GM08714 (cell line): ENCODE measurements around the gene DEGS2.
"Not testable (repeated sequence)": the region's sequence is repeated elsewhere in the genome, so short reads cannot be mapped to it uniquely, and the experiment has no call there.

ENCODE experiments used
- H3K4me3 ChIP-seq: fragments of 200-500 bp; sonication (Bioruptor generic); 2 replicates; pipeline ENCODE4 v1.5.1; 2014; ENCODE audit warnings: mild to moderate bottlenecking, low read length, inconsistent platforms
- ZNF274 ChIP-seq: IDR thresholded peaks from 2 replicates; pipeline ENCODE4 v1.6.1; 2012; ENCODE audit warnings: mild to moderate bottlenecking, low read depth, low read length

DEGS2 gene

DNA sequence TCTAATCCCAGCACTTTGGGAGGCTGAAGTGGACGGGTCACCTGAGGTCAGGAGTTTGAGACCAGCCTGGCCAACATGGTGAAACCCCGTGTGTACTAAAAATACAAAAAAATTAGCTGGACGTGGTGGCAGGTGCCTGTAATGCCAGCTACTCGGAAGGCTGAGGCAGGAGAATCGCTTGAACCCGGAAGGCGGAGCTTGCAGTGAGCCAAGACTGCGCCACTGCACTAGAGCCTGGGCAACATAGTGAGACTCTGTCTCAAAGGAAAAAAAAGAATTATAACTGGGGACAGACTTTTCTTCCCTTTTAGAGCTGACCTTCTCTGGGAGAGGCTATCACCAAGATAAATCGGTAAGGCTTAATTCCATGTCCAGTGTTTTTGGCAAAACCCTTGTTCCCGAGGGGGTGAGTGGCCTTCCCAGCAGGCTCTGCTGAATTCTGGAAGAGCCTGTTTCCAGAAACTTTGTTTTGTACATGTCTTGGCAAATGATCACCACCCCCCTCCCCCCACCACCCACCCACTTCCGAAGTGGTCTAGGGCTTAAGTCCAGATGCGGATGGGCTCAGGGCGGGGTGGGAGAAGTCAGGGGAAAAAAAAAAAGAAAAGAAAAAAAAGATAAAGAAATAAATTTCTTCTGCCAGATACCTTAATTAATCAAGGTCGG is 32.3 kb upstream of the DEGS2 start:
- no peak for TF ChIP-seq ZNF274
- H3K4me3 ChIP-seq, result no peak overlapping the region

DNA sequence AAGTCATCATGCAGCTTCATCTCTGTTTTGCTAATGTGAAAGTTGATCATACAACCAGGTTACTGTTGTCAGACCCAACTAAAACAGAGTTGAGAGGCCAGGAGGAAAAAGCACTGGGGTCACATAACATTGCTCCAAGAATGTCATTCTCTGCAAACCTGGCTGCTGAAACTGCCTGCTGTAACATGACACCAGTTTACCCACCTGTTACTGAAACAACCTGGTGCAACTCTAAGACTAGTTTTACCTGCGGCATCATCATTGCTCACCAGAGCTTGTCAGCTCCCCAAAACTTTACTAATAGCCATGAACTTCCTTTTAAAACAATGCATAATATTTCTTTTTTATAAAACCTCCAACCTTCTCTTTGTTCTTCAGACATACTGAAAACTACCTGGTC is 30.7 kb upstream of the DEGS2 start:
- H3K4me3 ChIP-seq, result no peak overlapping the region
- TF ChIP-seq ZNF274, result no peak

DNA sequence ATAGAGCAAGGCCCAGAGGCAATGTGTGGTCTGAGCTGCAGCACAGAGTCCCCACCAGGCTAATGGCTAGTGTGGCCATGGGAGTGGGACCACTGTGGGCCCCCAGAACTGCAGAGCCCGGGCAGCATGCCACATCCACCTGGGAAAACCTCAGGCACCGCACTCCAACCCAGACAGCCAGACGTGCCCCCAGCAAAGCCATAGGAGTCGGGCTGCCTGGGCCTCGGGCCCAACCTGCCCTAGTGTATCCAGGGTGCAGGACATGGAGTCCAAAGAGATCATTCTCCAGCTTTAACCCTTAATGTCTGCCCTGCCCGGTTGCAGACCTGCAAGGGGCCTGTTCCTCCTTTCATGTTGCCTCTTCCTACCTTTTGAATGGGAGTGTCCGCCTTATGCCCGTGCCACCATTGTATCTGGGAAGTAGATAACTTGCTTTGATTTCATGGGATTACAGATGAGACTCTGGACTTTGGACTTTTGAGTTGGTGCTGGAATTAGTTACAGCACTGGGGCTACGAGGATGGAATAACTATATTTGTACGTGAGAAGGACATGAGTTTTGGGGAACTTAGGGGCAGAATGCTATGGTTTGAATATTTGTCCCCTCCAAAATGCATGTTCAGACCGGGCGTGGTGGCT is 29.1 kb upstream of the DEGS2 start:
- no peak for TF ChIP-seq ZNF274
- no peak overlapping the region for H3K4me3 ChIP-seq

DNA sequence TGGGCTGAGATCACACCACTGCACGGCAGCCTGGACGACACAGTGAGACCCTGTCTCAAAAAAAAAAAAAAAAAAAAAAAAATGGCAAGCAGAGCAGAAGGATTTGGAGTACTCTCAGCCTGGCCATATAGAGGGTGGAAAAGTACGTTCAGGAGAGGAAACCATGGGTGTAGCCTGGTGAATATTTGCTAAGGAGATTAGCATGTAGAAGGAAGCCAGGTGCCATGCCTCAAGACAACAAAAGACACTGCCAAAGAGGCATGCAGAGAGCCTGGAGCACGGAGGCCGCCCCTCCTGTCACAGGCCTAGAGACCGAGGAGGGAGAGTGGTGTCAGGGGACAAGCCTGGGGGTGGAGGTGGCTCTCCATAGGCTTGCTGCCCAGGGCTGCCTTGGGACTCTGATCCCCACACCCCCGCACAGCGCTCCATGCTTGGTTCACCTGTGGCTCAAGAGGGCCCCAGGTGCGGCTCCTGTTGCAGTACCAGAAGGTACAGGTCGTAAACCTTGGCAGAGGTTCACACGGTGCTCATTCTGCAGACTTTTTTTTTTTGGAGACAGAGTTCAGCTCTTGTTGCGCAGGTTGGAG is 27.9 kb upstream of the DEGS2 start:
- no peak for TF ChIP-seq ZNF274

DNA sequence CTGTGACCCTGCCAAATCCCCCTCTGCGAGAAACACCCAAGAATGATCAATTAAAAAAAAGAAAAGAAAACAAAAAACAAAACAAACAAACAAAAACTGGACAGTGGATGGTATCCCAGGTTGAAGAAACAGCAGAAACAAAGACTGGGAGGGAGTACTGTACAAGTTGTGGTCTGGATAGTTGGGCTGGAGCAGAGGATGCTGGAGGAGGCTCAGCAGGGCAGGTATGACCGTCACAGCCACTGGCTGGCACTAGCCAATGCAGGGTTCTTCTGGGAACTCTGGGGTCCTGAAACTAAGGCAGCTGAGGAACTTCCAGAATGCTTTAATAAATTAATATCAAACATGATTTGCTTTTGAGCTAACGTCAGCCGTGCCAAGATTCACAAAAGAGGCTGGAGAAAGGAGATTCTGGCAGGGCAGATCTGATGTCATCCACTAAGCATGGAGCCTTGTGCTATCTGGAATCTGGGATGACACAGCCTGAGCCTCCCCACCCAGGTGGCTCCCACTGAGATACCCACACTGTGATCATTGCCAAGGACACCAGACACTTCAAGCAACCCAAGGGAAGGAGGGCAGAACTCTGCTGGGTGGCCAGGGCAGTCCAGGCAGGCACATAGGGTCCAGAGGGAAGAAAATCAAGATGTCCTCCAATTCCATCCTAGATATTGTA is 22.6 kb upstream of the DEGS2 start:
- not testable (repeated sequence) for H3K4me3 ChIP-seq

More for the DNA sequence above, 27.9 kb upstream of the DEGS2 start:
- no peak overlapping the region for H3K4me3 ChIP-seq

DNA sequence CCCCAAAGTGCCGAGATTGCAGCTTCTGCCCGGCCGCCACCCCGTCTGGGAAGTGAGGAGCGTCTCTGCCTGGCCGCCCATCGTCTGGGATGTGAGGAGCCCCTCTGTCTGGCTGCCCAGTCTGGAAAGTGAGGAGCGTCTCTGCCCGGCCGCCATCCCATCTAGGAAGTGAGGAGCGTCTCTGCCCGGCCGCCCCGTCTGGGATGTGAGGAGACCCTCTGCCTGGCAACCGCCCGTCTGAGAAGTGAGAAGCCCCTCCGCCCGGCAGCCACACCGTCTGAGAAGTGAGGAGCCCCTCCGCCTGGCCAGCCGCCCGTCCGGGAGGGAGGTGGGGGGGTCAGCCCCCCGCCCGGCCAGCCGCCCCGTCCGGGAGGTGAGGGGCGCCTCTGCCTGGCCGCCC is 21.2 kb upstream of the DEGS2 start:
- H3K4me3 ChIP-seq, result not testable (repeated sequence)

DNA sequence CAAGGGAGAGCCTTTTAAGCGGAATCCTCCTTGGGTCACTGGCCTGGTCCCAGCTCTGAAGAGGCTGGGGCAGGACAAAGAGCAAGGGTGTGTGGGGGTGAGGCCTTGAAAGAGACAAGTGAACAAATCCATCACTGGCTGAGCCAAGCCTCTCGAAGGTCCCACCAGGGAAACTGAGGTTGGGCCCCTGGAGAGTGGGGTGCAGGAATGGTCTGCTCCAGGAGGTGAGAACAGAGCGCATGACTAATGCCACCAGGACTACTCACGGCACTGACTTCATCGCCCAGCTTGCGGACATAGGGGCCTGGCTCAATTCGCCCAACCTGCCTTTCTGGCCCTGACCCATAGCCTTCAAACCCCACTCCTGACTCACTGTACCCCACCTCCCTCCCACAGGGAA is 19.2 kb upstream of the DEGS2 start:
- H3K4me3 ChIP-seq, result no peak overlapping the region
- TF ChIP-seq ZNF274, result no peak

DNA sequence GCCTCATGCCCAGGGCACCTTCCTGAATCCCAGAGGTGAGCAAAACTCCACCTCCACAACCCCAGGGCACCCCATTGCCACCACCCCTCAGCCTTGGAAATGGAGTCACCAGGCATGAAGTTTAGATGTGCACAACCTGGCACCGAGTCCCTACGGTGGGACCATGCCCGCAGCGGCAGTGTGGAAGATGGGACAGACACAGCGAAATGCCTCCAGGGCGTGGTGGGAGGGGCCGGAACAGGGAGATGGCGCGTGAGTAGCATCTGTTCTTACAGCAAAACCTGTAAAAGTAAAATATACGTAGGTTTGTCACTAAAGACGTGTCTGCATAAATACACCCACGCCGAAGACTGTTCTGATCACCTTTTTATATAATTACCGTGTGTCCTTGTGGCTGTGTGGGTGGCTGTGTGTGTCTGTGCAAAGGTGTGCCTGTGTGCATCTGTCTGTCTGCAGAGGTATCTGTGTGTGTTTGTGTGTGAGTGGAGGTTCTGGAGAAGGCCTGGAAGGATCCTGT is 17.4 kb upstream of the DEGS2 start:
- H3K4me3 ChIP-seq, result no peak overlapping the region
- TF ChIP-seq ZNF274, result no peak

DNA sequence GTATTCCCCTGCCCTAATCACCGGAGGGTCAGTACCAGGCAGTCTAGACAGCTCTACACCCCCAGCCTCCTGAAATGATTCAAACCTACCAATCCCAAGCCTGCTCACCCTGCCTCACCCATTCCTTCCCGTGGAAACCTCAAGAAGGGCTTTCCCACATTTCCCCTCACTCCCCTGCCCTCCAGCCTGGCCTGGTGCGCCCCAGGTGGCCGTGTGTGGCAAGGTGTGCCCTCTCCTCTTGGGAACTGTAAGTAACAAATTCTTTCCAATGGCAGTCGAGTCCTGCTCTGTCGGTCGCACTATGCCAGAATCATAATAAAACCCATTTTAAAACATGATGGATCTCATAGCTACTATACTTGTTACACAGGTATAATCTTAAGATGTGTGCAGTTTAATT is 13.9 kb upstream of the DEGS2 start:
- no peak for TF ChIP-seq ZNF274

DNA sequence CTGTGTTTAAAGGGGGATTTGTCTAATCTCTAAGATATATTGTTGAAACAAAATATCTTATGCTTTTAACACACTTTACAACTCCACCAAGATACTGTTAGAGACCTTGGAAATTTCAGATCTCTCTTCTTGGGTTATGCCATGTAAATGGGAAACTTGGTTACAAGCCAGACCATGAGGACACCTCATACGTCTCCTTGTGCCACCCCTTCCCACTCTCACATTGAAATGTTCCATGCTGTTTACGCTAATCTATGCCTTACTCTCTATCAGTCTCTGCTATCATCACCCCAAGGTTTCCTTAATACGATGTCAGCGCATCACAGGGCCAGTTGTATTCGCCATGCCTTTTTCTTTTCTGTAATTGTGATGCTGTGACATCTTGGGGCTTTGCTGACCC is 13.4 kb upstream of the DEGS2 start:
- no peak for TF ChIP-seq ZNF274
- no peak overlapping the region for H3K4me3 ChIP-seq

More for the DNA sequence above, 13.9 kb upstream of the DEGS2 start:
- no peak overlapping the region for H3K4me3 ChIP-seq

DNA sequence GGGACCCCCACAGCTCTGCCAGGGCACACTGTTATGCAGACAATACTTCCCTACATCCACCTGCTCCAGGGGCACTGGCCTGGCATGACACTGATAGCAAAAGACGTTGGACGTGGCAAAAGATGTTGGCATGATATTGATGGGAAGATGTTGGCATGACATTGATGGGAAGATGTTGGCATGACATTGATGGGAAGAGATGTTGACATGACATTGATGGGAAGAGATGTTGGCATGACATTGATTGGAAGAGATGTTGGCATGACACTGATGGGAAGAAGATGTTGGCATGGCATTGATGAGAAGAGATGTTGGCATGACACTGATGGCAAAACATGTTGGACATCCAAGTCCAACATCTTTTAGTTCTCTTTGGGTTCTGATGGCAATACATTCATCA is 11.4 kb upstream of the DEGS2 start:
- no peak for TF ChIP-seq ZNF274
- no peak overlapping the region for H3K4me3 ChIP-seq

DNA sequence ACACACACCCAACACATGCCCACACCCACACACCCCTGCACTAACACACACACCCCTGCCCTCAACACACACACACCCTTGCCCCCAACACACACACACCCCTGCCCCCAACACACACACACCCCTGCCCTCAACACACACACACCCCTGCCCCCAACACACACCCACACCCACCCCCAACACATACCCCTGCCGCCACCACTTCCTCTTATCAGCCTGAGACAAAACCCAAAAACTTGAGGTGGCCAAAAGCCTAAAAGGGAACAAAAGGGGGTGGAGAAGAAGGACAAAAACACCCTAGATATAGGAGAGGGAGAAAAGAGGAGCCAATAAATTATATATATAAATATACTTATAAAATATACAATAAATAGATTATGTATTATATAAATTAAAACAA is 9.1 kb upstream of the DEGS2 start:
- no peak overlapping the region for H3K4me3 ChIP-seq
- TF ChIP-seq ZNF274, result no peak

DNA sequence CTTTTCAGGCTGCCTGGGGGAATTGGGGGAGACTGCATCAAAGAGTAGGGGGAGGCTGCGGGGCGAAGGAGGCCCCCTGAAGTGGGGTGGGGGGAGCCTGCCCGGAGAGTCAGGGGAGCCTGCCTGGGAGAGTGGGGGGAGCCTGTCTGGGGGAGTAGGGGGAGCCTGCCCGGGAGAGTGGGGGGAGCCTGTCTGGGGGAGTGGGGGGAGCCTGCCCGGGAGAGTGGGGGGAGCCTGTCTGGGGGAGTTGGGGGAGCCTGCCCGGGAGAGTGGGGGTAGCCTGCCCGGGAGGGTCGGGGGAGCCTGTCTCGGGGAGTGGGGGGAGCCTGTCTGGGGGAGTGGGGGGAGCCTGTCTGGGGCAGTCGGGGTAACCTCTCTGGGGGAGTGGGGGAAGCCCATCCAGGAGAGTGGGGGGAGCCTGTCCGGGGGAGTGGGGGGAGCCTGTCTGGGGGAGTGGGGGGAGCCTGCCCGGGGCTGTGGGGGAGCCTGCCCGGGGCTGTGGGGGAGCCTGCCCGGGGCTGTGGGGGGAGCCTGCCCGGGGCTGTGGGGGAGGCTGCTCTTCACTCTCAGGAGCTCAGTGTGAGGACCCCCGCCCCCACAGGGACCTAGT is 6.5 kb upstream of the DEGS2 start:
- no peak overlapping the region for H3K4me3 ChIP-seq
- TF ChIP-seq ZNF274, result no peak

DNA sequence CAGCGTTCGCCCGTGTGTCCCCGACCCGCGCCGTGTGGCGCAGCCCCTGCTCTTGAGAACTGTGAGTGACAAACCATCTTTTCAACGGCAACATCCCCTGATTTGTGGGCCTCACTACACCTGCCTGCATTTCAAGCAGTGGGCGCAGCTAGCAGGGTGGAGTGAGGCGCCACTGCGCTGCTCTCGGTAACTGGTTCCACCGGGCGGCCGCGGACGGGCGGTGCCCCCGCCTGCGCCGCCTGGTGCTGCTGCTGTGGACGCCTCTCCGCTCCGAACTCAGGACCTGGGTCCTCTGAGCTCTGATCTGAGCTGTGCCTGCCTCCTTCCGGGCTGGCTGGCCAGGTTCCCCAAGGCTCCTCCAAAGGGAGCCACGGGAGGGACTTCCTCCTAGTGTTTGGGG is 5.9 kb upstream of the DEGS2 start:
- H3K4me3 ChIP-seq, result no peak overlapping the region
- TF ChIP-seq ZNF274, result no peak

DNA sequence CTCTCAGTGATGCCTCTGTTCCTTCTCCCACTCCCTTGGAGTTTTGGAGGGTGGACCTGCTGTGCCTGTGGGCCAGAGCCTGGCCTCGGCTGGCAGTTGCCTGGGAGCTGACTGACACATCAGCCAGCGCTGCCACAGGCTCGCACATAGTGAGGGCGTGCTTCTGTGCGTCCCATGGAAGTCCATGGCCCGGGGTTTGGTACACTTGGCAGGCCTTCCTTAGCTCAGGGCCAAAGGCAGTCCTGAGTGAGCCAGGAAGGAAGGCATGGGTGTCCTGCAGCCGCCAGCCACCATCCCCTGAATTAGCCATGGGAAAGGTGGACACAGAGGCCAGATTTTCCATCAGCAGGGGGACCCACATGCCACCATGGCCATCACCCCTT is 1.1 kb upstream of the DEGS2 start:
- H3K4me3 ChIP-seq, result no peak overlapping the region
- TF ChIP-seq ZNF274, result no peak
